Right cardiac atrium (tissue), 5 donors: ENCODE results near the gene HK2. TPM values are rescaled to one million over a fixed set of nuclear protein-coding genes. Genes with fewer than 3 reads are reported as not detected.

ENCODE experiments used
- ATAC-seq, 2 donors: fragments of 200-7000 bp; cut with Tn5 transposase; one replicate each; pipeline versions ENCODE4 v1.8.0 to v1.9.1; 2020; ENCODE audit warnings: moderate library complexity in 2 of 2, mild to moderate bottlenecking in 1 of 2
- DNase-seq, 3 donors: peaks; one replicate each; pipeline ENCODE4 v3.0.0-alpha.2; 2020
- H3K27ac ChIP-seq: one replicate; pipeline ENCODE4 v1.5.1; 2013; ENCODE audit warnings: mild to moderate bottlenecking, low read length, control low read depth, moderate library complexity
- H3K27me3 ChIP-seq: one replicate; pipeline ENCODE4 v1.6.1; 2013; ENCODE audit not compliant: control insufficient read depth, insufficient read depth
- H3K4me1 ChIP-seq: one replicate; pipeline ENCODE4 v1.6.1; 2013; ENCODE audit warnings: low read length; ENCODE audit not compliant: control insufficient read depth, insufficient read depth
- H3K4me3 ChIP-seq: one replicate; pipeline ENCODE4 v1.5.1; 2013; ENCODE audit warnings: low read length, control low read depth
- H3K9me3 ChIP-seq: one replicate; pipeline ENCODE4 v1.6.1; 2013; ENCODE audit warnings: low read length; ENCODE audit not compliant: control insufficient read depth
- WGBS: extraction: QIAGEN DNeasy Blood & Tissue Kit; methylation state at CpG from one replicate; pipeline ENCODE4 v1.1.7; 2013; 5-methylcytosine and 5-hydroxymethylcytosine counted together
- intact Hi-C, 4 donors: fragments of 100-400 bp; cut with DNase I; formaldehyde crosslinking; loops; one replicate each; pipeline versions ENCODE4 v1.11.0 to v1.14.0; 2022 to 2023
- polyA plus RNA-seq: library from polyadenylated mRNA; stranded (reverse); fragments of 200-250 nt; gene quantifications from one replicate; pipeline ENCODE4 v1.2.3, GENCODE V29; 2013
- total RNA-seq, 4 donors: library from RNA; stranded (reverse); fragmentation: NEBNext Ultra II Directional; extraction: Animal tissue kit (Norgen Biotek cat#: 25700); gene quantifications; one replicate each; pipeline ENCODE4 v1.2.1, GENCODE V29; 2021
- donor health status: healthy with polysubstance abuse.
- donor health status: DM: no; HTN: yes; CAD: no.
- donor health status: DM: no; HTN: no; CAD: no.
- donor health status: DM: no; HTN: yes; CAD: no; lungs with severe emphysema.
- donor health status: DM: yes; HTN: yes; CAD: no.

HK2 gene
- total and polyA plus RNA-seq, 5 donors = 2.0 to 6.0 (median 2.9) TPM

GRCh38 chr2:74881626-74882298 lies 47.8 kb downstream of the HK2 start:
- no peak overlapping the region for H3K27ac ChIP-seq
- H3K4me1 ChIP-seq = no peaks in the 10 kb centered on the region
- H3K9me3 ChIP-seq = no peaks in the 10 kb centered on the region
- H3K4me3 ChIP-seq = no peak overlapping the region
- ATAC-seq = no peak
- no peaks in the 10 kb centered on the region for H3K27me3 ChIP-seq
- no peak for DNase-seq
- intact Hi-C loops = no loop called here
- 90% methylated on average over 19 of the region's 19 CpGs for WGBS

- DNase-seq = no peak
- 95% methylated on average over 4 of the region's 4 CpGs for WGBS
- intact Hi-C loops = no loop called here
- Histone ChIP-seq H3K9me3 (no peaks in the 10 kb centered on the region), H3K27me3 (no peaks in the 10 kb centered on the region), H3K4me1 (no peaks in the 10 kb centered on the region), H3K27ac (no peak overlapping the region), H3K4me3 (no peak overlapping the region)
- no peak for ATAC-seq
Observed at GRCh38 chr2:74882299-74882687, 48.4 kb downstream of the HK2 start.

GRCh38 chr2:74883011-74883410 lies 49.1 kb downstream of the HK2 start:
- H3K27ac ChIP-seq = no peak overlapping the region
- WGBS = 92% methylated on average over 6 of the region's 6 CpGs
- H3K4me1 ChIP-seq = no peaks in the 10 kb centered on the region
- H3K27me3 ChIP-seq = no peaks in the 10 kb centered on the region
- no peaks in the 10 kb centered on the region for H3K9me3 ChIP-seq
- DNase-seq = no peak
- intact Hi-C loops = no loop called here
- no peak overlapping the region for H3K4me3 ChIP-seq
- ATAC-seq = no peak

GRCh38 chr2:74884118-74884762 lies 50.3 kb downstream of the HK2 start:
- H3K4me3 ChIP-seq = no peak overlapping the region
- WGBS = 92% methylated on average over 5 of the region's 5 CpGs
- no peaks in the 10 kb centered on the region for H3K27me3 ChIP-seq
- no peak overlapping the region for H3K27ac ChIP-seq
- H3K9me3 ChIP-seq = no peaks in the 10 kb centered on the region
- intact Hi-C loops = no loop called here
- H3K4me1 ChIP-seq = no peaks in the 10 kb centered on the region
- DNase-seq = no peak
- ATAC-seq = no peak

GRCh38 chr2:74884866-74885265 lies 50.9 kb downstream of the HK2 start:
- no peak for DNase-seq
- no peaks in the 10 kb centered on the region for H3K9me3 ChIP-seq
- intact Hi-C loops = no loop called here
- WGBS = 97% methylated on average over 5 of the region's 5 CpGs
- no peak for ATAC-seq
- no peaks in the 10 kb centered on the region for H3K27me3 ChIP-seq
- no peaks in the 10 kb centered on the region for H3K4me1 ChIP-seq
- H3K4me3 ChIP-seq = no peak overlapping the region
- no peak overlapping the region for H3K27ac ChIP-seq

GRCh38 chr2:74886251-74886650 lies 52.3 kb downstream of the HK2 start:
- Histone ChIP-seq H3K4me1 (no peaks in the 10 kb centered on the region), H3K4me3 (no peak overlapping the region), H3K9me3 (no peaks in the 10 kb centered on the region), H3K27me3 (no peaks in the 10 kb centered on the region), H3K27ac (no peak overlapping the region)
- intact Hi-C loops = no loop called here
- 96% methylated on average over 8 of the region's 8 CpGs for WGBS
- no peak for ATAC-seq
- DNase-seq = no peak

GRCh38 chr2:74886811-74887210 lies 52.9 kb downstream of the HK2 start:
- intact Hi-C loops = no loop called here
- ATAC-seq = no peak
- no peaks in the 10 kb centered on the region for H3K4me1 ChIP-seq
- H3K4me3 ChIP-seq = no peak overlapping the region
- 87% methylated on average over 4 of the region's 4 CpGs for WGBS
- H3K27me3 ChIP-seq = no peaks in the 10 kb centered on the region
- H3K27ac ChIP-seq = no peak overlapping the region
- DNase-seq = no peak
- no peaks in the 10 kb centered on the region for H3K9me3 ChIP-seq

GRCh38 chr2:74887445-74887951 lies 53.6 kb downstream of the HK2 start:
- no peak overlapping the region for H3K4me3 ChIP-seq
- no peaks in the 10 kb centered on the region for H3K27me3 ChIP-seq
- DNase-seq (no peak), ATAC-seq (peak in 1 of 2 donors; percentile 39)
- 55% methylated on average over 7 of the region's 7 CpGs for WGBS
- intact Hi-C loops = no loop called here
- no peak overlapping the region for H3K27ac ChIP-seq
- H3K4me1 ChIP-seq = no peaks in the 10 kb centered on the region
- H3K9me3 ChIP-seq = no peaks in the 10 kb centered on the region

GRCh38 chr2:74887960-74888700 lies 54.2 kb downstream of the HK2 start:
- no peaks in the 10 kb centered on the region for H3K9me3 ChIP-seq
- H3K27me3 ChIP-seq = no peaks in the 10 kb centered on the region
- no peak overlapping the region for H3K27ac ChIP-seq
- DNase-seq (no peak), ATAC-seq (no peak)
- H3K4me1 ChIP-seq = no peaks in the 10 kb centered on the region
- intact Hi-C loops = no loop called here
- H3K4me3 ChIP-seq = no peak overlapping the region
- WGBS = 84% methylated on average over 8 of the region's 8 CpGs

- no peaks in the 10 kb centered on the region for H3K4me1 ChIP-seq
- WGBS = 97% methylated on average over 9 of the region's 9 CpGs
- intact Hi-C loops = no loop called here
- no peaks in the 10 kb centered on the region for H3K27me3 ChIP-seq
- H3K9me3 ChIP-seq = no peaks in the 10 kb centered on the region
- no peak overlapping the region for H3K27ac ChIP-seq
- H3K4me3 ChIP-seq = no peak overlapping the region
- DNase-seq (no peak), ATAC-seq (no peak)
Observed at GRCh38 chr2:74889159-74889558, 55.2 kb downstream of the HK2 start.

- intact Hi-C loops = no loop called here
- no peak overlapping the region for H3K4me3 ChIP-seq
- 83% methylated on average over 8 of the region's 8 CpGs for WGBS
- DNase-seq = no peak
- no peak for ATAC-seq
- H3K9me3 ChIP-seq = no peaks in the 10 kb centered on the region
- H3K27me3 ChIP-seq = no peaks in the 10 kb centered on the region
- no peaks in the 10 kb centered on the region for H3K4me1 ChIP-seq
- H3K27ac ChIP-seq = no peak overlapping the region
Observed at GRCh38 chr2:74890711-74891110, 56.8 kb downstream of the HK2 start.
